ENCODE results near the gene ATP6V1F. TPM values are rescaled to one million over a fixed set of nuclear protein-coding genes. Genes with fewer than 3 reads are reported as not detected.

The ATP6V1F gene
- total RNA-seq, 2 experiments from 2014 or later: 127 to 158 TPM

- Mint-ChIP-seq H3K9me3 (ENCODE audit: low read depth) (no peaks in the 10 kb centered on the region), H3K36me3 (no peaks in the 10 kb centered on the region), H3K27me3 (peaks cover 74% of the 10 kb centered on the region), H3K27ac (no peak overlapping the region), H3K4me3 (no peak overlapping the region), H3K4me1 (peaks cover 6% of the 10 kb centered on the region)
- CTCF ChIA-PET: interaction anchor here (1.0 to 1.1 kb wide), 2 partner anchors 11 to 249 kb away, joined by 3 to 4 read pairs; no protein-coding TSS in a partner anchor
- ATAC-seq: no peak
- no peak for DNase-seq
Measured at GRCh38 chr7:128914566-128915151, 52.0 kb downstream of the ATP6V1F start.

- peaks cover 6% of the 10 kb centered on the region for H3K4me1 Mint-ChIP-seq
- no peaks in the 10 kb centered on the region for H3K9me3 Mint-ChIP-seq (ENCODE audit: low read depth)
- DNase-seq: no peak
- peak overlapping the region; percentile 40 for H3K4me3 Mint-ChIP-seq
- H3K27ac Mint-ChIP-seq: no peak overlapping the region
- no peak for ATAC-seq
- H3K36me3 Mint-ChIP-seq: no peaks in the 10 kb centered on the region
- CTCF ChIA-PET: interaction anchor here (1.1 to 1.8 kb wide), 2 partner anchors 12 to 176 kb away, joined by 4 to 5 read pairs; no protein-coding TSS in a partner anchor
- H3K27me3 Mint-ChIP-seq: peaks cover 75% of the 10 kb centered on the region
Measured at GRCh38 chr7:128915271-128915819, 52.7 kb downstream of the ATP6V1F start.

Other genes starting within 250 kb of the ATP6V1F start
- 1 to 10 TPM in 1 of 2 experiments, under 1 TPM in 1; 0.47 to 1.0 TPM for gene GARIN1A, start 190.6 kb upstream of the ATP6V1F start, total RNA-seq
- 10 to 100 TPM; 28.2 to 39.0 TPM for gene CALU, start 123.5 kb upstream of the ATP6V1F start, total RNA-seq
- not detected for gene OPN1SW, start 87.1 kb upstream of the ATP6V1F start, total RNA-seq
- gene CCDC136, start 70.9 kb upstream of the ATP6V1F start, total RNA-seq: 1 to 10 TPM; 4.4 to 5.8 TPM
- gene FLNC, start 32.5 kb upstream of the ATP6V1F start, total RNA-seq: not detected
- gene KCP, start 47.9 kb downstream of the ATP6V1F start, total RNA-seq: under 1 TPM; 0.20 to 0.52 TPM
- 10 to 100 TPM; 16.5 to 17.7 TPM for gene IRF5, start 75.1 kb downstream of the ATP6V1F start, total RNA-seq
- 10 to 100 TPM; 51.9 to 55.8 TPM for gene TNPO3, start 192.3 kb downstream of the ATP6V1F start, total RNA-seq